Subcutaneous abdominal adipose tissue (tissue), 5 donors: ENCODE measurements around the gene TMEM266.

Experiments
- H3K27ac ChIP-seq: one replicate; pipeline ENCODE4 v1.7.0; 2013; ENCODE audit warnings: low read depth, mild to moderate bottlenecking, inconsistent platforms, low read length, moderate library complexity
- H3K27me3 ChIP-seq, 5 donors: one replicate each; pipeline ENCODE4 v1.7.0; 2013; ENCODE audit warnings: low read length in 5 of 5, inconsistent platforms in 1 of 5; ENCODE audit not compliant: control insufficient read depth in 5 of 5, insufficient read depth in 4 of 5
- H3K36me3 ChIP-seq, 5 donors: one replicate each; pipeline ENCODE4 v1.7.0; 2013; ENCODE audit warnings: low read length in 5 of 5; ENCODE audit not compliant: control insufficient read depth in 5 of 5, insufficient read depth in 5 of 5
- H3K4me1 ChIP-seq, 5 donors: one replicate each; pipeline ENCODE4 v1.7.0; 2013; ENCODE audit warnings: low read length in 5 of 5, mild to moderate bottlenecking in 3 of 5, moderate library complexity in 1 of 5; ENCODE audit not compliant: control insufficient read depth in 5 of 5, insufficient read depth in 5 of 5
- H3K4me3 ChIP-seq, 5 donors: one replicate each; pipeline ENCODE4 v1.7.0; 2013; ENCODE audit warnings: low read length in 5 of 5, low read depth in 1 of 5
- H3K9ac ChIP-seq, 5 donors: one replicate each; pipeline ENCODE4 v1.7.0; 2013; ENCODE audit warnings: low read length in 5 of 5, mild to moderate bottlenecking in 4 of 5, moderate library complexity in 3 of 5
- H3K9me3 ChIP-seq, 5 donors: one replicate each; pipeline ENCODE4 v1.7.0; 2013; ENCODE audit warnings: low read length in 5 of 5; ENCODE audit not compliant: control insufficient read depth in 5 of 5
- donor health status: healthy.
- donor health status: healthy.
- donor health status: healthy.
- donor health status: healthy.
- donor health status: healthy.

Gene TMEM266

GRCh38 chr15:76251717-76252116, 191.9 kb downstream of the TMEM266 start:
- H3K27ac ChIP-seq: no peak overlapping the region
- H3K36me3 ChIP-seq: peaks cover 0 to 11% (median 0%) of the 10 kb centered on the region in 5 donors
- H3K4me1 ChIP-seq: peaks cover 0 to 5% (median 0%) of the 10 kb centered on the region in 5 donors
- H3K9ac ChIP-seq: no peak overlapping the region
- no peaks in the 10 kb centered on the region for H3K27me3 ChIP-seq
- peaks cover 0 to 3% (median 0%) of the 10 kb centered on the region in 5 donors for H3K9me3 ChIP-seq
- H3K4me3 ChIP-seq: no peak overlapping the region

GRCh38 chr15:76252249-76252648, 192.5 kb downstream of the TMEM266 start:
- peaks cover 0 to 8% (median 0%) of the 10 kb centered on the region in 5 donors for H3K36me3 ChIP-seq
- no peak overlapping the region for H3K4me3 ChIP-seq
- H3K4me1 ChIP-seq: peaks cover 0 to 5% (median 0%) of the 10 kb centered on the region in 5 donors
- H3K9me3 ChIP-seq: peaks cover 0 to 3% (median 0%) of the 10 kb centered on the region in 5 donors
- no peak overlapping the region for H3K27ac ChIP-seq
- no peaks in the 10 kb centered on the region for H3K27me3 ChIP-seq
- no peak overlapping the region for H3K9ac ChIP-seq

GRCh38 chr15:76253691-76254473, 194.1 kb downstream of the TMEM266 start:
- no peaks in the 10 kb centered on the region for H3K27me3 ChIP-seq
- H3K9ac ChIP-seq: no peak overlapping the region
- H3K4me3 ChIP-seq: no peak overlapping the region
- H3K27ac ChIP-seq: no peak overlapping the region
- peaks cover 7 to 12% (median 8%) of the 10 kb centered on the region in 5 donors for H3K36me3 ChIP-seq
- peaks cover 0 to 5% (median 0%) of the 10 kb centered on the region in 5 donors for H3K4me1 ChIP-seq
- peaks cover 0 to 3% (median 0%) of the 10 kb centered on the region in 5 donors for H3K9me3 ChIP-seq
